OCI-LY7 (cell line): Measurements from ENCODE around the gene MACROD2. TPM values are rescaled to one million over a fixed set of nuclear protein-coding genes. Genes with fewer than 3 reads are reported as not detected.

Experiments used
- BruUV-seq: library from RNA; stranded (reverse); fragments of 400-500 nt; replicated peaks from 2 replicates; lab custom pipeline; 2021; lab: Mats Ljungman, UMichigan
- CTCF ChIA-PET: fragments of 300-600 bp; sonication (Branson Sonifier 250); formaldehyde crosslinking; loops from one replicate; lab custom pipeline; 2022; ENCODE audit warnings: antibody characterized with exemption; ENCODE audit not compliant: unreplicated experiment; lab: Charles Lee
- POLR2A ChIA-PET: fragments of 300-600 bp; sonication (Branson Sonifier 250); formaldehyde crosslinking; loops from one replicate; lab custom pipeline; 2022; ENCODE audit warnings: antibody characterized with exemption; lab: Charles Lee
- DNase-seq: peaks from one replicate; pipeline ENCODE4 v3.0.0-alpha.2; 2015; ENCODE audit warnings: low spot score
- H2AFZ ChIP-seq: fragments of 200-600 bp; sonication (generic), shearing (Covaris generic); 2 replicates; pipeline ENCODE4 v1.6.1; 2014; ENCODE audit warnings: mild to moderate bottlenecking, antibody characterized with exemption, low read length, moderate library complexity
- H3K27ac ChIP-seq: fragments of 200-600 bp; sonication (generic); 2 replicates; pipeline ENCODE4 v1.5.1; 2014; ENCODE audit warnings: mixed run types, low read depth, mild to moderate bottlenecking, moderate library complexity, low read length, inconsistent platforms; ENCODE audit not compliant: poor library complexity, severe bottlenecking
- H3K36me3 ChIP-seq: fragments of 200-600 bp; sonication (generic); 2 replicates; pipeline ENCODE4 v1.6.1; 2014; ENCODE audit warnings: mild to moderate bottlenecking, antibody characterized with exemption, low read length, moderate library complexity, mixed read lengths; ENCODE audit not compliant: insufficient read depth
- H3K4me1 ChIP-seq: fragments of 200-600 bp; sonication (generic); 2 replicates; pipeline ENCODE4 v1.5.1; 2014; ENCODE audit warnings: mild to moderate bottlenecking, low read length; ENCODE audit not compliant: insufficient read depth, poor library complexity, severe bottlenecking
- H3K4me2 ChIP-seq: fragments of 200-600 bp; sonication (generic); 2 replicates; pipeline ENCODE4 v1.6.1; 2014; ENCODE audit warnings: mild to moderate bottlenecking, low read length
- H3K4me3 ChIP-seq: fragments of 200-600 bp; sonication (generic); 2 replicates; pipeline ENCODE4 v1.5.1; 2014; ENCODE audit warnings: mild to moderate bottlenecking, low read depth, low read length; ENCODE audit not compliant: poor library complexity, severe bottlenecking
- H3K79me2 ChIP-seq: fragments of 200-600 bp; sonication (generic); 2 replicates; pipeline ENCODE4 v1.6.1; 2016; ENCODE audit warnings: low read depth, mild to moderate bottlenecking, low read length, moderate library complexity, mixed read lengths; ENCODE audit not compliant: insufficient read depth
- H3K9me2 ChIP-seq: fragments of 200-600 bp; sonication (generic); 2 replicates; pipeline ENCODE4 v1.6.1; 2016; ENCODE audit warnings: mild to moderate bottlenecking, low read length, mixed read lengths; ENCODE audit not compliant: insufficient read depth
- H3K9me3 ChIP-seq: fragments of 200-600 bp; sonication (generic); 2 replicates; pipeline ENCODE4 v1.6.1; 2014; ENCODE audit warnings: mild to moderate bottlenecking, mixed run types, low read length, mixed read lengths
- H4K20me1 ChIP-seq: fragments of 200-600 bp; sonication (generic); 2 replicates; pipeline ENCODE4 v1.6.1; 2014; ENCODE audit warnings: mild to moderate bottlenecking, antibody characterized with exemption, low read length, moderate library complexity, mixed read lengths; ENCODE audit not compliant: insufficient read depth
- CTCF ChIP-seq: fragments of 200-600 bp; sonication (generic); conservative IDR thresholded peaks from 2 replicates; pipeline ENCODE4 v1.5.1; 2014; ENCODE audit warnings: mild to moderate bottlenecking, antibody characterized with exemption, low read length, moderate library complexity, mixed read lengths
- EZH2phosphoT487 ChIP-seq: fragments of 200-600 bp; sonication (generic); IDR thresholded peaks from 2 replicates; pipeline ENCODE4 v1.6.1; 2018; ENCODE audit warnings: low read depth, borderline replicate concordance, mild to moderate bottlenecking, mixed run types, antibody characterized with exemption, low read length, moderate library complexity, mixed read lengths
- intact Hi-C: fragments of 100-400 bp; cut with micrococcal nuclease; formaldehyde crosslinking; loops from one replicate; pipeline ENCODE4 v1.10.0; 2022; ENCODE audit not compliant: unreplicated experiment
- total RNA-seq, 2 experiments: library from RNA; depleted of rRNA in 1 of 2; stranded (reverse); fragments of >200 nt in 1 of 2; shearing (Covaris generic) in 1 of 2; gene quantifications; 2 replicates each; pipeline ENCODE4 v1.2.3, GENCODE V29; 2014 to 2022

Gene MACROD2
- total RNA-seq, 2 experiments from 2014 or later: 0.09 to 4.5 TPM

- Histone ChIP-seq H3K9me3 (no peaks in the 10 kb centered on the region), H3K27ac (no peak overlapping the region), H3K36me3 (no peaks in the 10 kb centered on the region), H3K4me2 (no peak overlapping the region), H3K4me3 (no peak overlapping the region), H3K79me2 (no peaks in the 10 kb centered on the region), H3K4me1 (peaks cover 19% of the 10 kb centered on the region), H4K20me1 (no peaks in the 10 kb centered on the region), H2AFZ (no peak overlapping the region), H3K9me2 (no peaks in the 10 kb centered on the region)
- CTCF ChIA-PET: no interaction called here
- intact Hi-C loops: no loop called here
- POLR2A ChIA-PET: interaction anchor here (0.7 to 1.2 kb wide), 3 partner anchors 26 to 135 kb away, joined by 3 to 4 read pairs (median 3); no protein-coding TSS in a partner anchor
- BruUV-seq: no TSS peak
- TF ChIP-seq CTCF (no peak), EZH2phosphoT487 (no peak)
- DNase-seq: no peak
These were observed 1892.1 kb downstream of the MACROD2 start for GRCh38 chr20:15887387-15887786.

- POLR2A ChIA-PET: interaction anchor here (0.6 kb wide), 1 partner anchor 66 kb away, joined by 5 read pairs; no protein-coding TSS in a partner anchor
- no TSS peak for BruUV-seq
- TF ChIP-seq EZH2phosphoT487 (no peak), CTCF (no peak)
- H3K4me3 ChIP-seq: no peak overlapping the region
- CTCF ChIA-PET: interaction anchor here (0.6 kb wide), 1 partner anchor 100 kb away, joined by 3 read pairs; no protein-coding TSS in a partner anchor
- no peaks in the 10 kb centered on the region for H3K9me2 ChIP-seq
- H2AFZ ChIP-seq: no peak overlapping the region
- H3K79me2 ChIP-seq: no peaks in the 10 kb centered on the region
- no peak overlapping the region for H3K27ac ChIP-seq
- no peaks in the 10 kb centered on the region for H4K20me1 ChIP-seq
- DNase-seq: no peak
- intact Hi-C loops: no loop called here
- no peaks in the 10 kb centered on the region for H3K9me3 ChIP-seq
- H3K4me1 ChIP-seq: peaks cover 19% of the 10 kb centered on the region
- H3K4me2 ChIP-seq: no peak overlapping the region
- H3K36me3 ChIP-seq: no peaks in the 10 kb centered on the region
These were observed 1893.7 kb downstream of the MACROD2 start for GRCh38 chr20:15889061-15889460.

- CTCF ChIA-PET: no interaction called here
- POLR2A ChIA-PET: no interaction called here
- Histone ChIP-seq H2AFZ (no peak overlapping the region), H3K9me2 (no peaks in the 10 kb centered on the region), H3K9me3 (no peaks in the 10 kb centered on the region), H3K36me3 (no peaks in the 10 kb centered on the region), H3K79me2 (no peaks in the 10 kb centered on the region), H3K4me3 (no peak overlapping the region), H3K27ac (no peak overlapping the region), H4K20me1 (no peaks in the 10 kb centered on the region), H3K4me1 (peaks cover 19% of the 10 kb centered on the region), H3K4me2 (no peak overlapping the region)
- intact Hi-C loops: loop anchor here (10.0 kb wide), 1 partner anchor 175 kb away; no protein-coding TSS in a partner anchor
- no TSS peak for BruUV-seq
- no peak for DNase-seq
- TF ChIP-seq CTCF (no peak), EZH2phosphoT487 (no peak)
These were observed 1894.4 kb downstream of the MACROD2 start for GRCh38 chr20:15889514-15890256.
